Kasumi-1 (cell line): ENCODE measurements around the gene NEURL4.

Experiments
- DNase-seq, 2 experiments: peaks; one replicate each; lab custom pipeline; 2025; lab: John Stamatoyannopoulos, UW

The NEURL4 gene

DNA sequence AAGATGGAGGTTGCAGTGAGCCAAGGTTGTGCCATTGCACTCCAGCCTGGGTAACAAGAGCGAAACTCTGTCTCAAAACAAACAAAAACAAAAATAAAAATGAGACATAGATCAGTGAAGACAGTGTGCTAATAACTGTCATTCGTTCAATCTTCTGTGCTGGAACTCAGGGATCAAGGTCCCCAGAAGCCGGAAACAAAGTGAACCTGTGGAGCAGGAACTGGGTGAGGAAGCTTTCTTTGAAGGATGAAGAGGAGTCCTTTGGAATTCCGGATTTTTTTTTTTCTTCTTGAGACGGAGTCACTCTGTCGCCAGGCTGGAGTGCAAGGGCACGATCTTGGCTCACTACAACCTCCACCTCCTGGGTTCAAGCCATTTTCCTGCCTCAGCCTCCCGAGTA, 49.7 kb downstream of the NEURL4 start:
- no peak for DNase-seq

DNA sequence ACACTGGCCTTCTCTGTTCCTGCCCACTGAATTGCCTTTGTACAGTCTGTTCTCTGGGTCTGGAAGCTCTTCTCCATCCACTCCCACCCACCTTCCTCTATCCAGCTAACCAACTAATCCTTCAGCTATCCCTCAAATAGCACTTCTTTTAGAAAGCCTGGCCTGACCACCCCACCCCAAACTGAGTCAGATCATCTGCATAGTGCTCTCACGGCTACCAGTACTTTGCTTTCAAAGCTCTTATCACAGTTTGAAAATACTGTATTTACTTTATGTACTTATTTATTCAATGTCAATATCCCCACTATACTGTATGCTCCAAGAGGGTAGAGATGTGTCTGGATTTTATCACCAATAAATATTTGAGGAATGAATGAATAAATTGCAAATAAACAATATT, 62.4 kb downstream of the NEURL4 start:
- DNase-seq, result no peak
